Hematopoietic multipotent progenitor cell treated with erythropoietin and hydrocortisone succinate and interleukin-3 and kit ligand, for 15 days (in vitro differentiated cells): Measurements from ENCODE around the gene CAMSAP1.
"Not testable (repeated sequence)": the region's sequence is repeated elsewhere in the genome, so short reads cannot be mapped to it uniquely, and the experiment has no call there.

Experiments
- DNase-seq: peaks from one replicate; pipeline ENCODE4 v3.0.0-alpha.2; 2015; ENCODE audit warnings: low spot score

Gene CAMSAP1

GRCh38 chr9:135898634-135899407 lies 8.5 kb downstream of the CAMSAP1 start:
- no peak for DNase-seq

GRCh38 chr9:135896626-135897025 lies 10.7 kb downstream of the CAMSAP1 start:
- DNase-seq: no peak

GRCh38 chr9:135896205-135896604 lies 11.1 kb downstream of the CAMSAP1 start:
- no peak for DNase-seq

DNA sequence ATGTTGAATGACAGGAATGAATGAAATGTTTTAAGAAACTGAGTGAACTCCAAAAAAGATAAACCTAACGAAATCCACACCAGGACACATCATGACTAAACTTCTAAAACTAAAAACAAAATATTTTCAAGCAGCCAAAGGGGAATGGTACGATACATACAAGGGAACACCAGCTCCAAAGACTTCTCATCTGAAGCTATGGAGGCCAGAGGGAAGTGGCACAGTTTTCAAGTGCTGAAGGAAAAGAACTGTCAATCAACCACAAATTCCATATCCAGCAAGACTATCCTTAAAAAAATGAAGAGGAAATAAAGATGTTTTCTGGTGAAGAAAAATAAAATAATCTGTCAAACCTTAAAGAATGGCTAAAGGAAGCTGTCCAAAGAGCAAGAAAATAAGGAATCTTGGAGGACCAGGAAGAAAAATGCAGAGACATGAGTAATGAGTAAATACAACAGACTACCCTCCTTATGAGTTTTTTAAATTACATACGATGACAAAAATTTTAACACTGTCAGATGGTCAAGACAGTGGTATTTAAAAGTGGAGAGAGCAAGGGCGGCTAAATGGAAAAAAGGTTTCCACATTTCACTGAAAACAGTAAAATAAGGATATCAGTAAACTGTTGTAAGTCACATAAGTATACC lies 12.0 kb downstream of the CAMSAP1 start:
- DNase-seq: no peak

DNA sequence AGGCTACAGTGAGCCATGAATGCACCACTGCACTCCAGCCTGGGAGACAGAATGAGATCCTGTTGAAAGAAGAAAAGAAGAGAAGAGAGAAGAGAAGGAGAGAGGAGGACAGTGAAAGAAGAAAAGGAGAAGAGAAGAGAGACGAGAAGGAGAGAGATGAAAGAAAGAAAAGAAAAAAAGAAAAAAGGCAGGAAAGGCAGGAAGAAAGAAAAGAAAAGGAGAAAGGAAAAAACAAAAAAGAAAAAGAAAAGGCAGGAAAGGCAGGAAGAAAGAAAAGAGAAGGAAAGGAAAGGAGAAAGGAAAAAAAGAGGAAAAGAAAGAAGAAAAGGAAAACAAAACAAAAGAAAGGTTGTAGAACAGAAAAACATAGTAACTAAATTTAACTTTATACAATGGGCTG lies 14.2 kb downstream of the CAMSAP1 start:
- DNase-seq: no peak

DNA sequence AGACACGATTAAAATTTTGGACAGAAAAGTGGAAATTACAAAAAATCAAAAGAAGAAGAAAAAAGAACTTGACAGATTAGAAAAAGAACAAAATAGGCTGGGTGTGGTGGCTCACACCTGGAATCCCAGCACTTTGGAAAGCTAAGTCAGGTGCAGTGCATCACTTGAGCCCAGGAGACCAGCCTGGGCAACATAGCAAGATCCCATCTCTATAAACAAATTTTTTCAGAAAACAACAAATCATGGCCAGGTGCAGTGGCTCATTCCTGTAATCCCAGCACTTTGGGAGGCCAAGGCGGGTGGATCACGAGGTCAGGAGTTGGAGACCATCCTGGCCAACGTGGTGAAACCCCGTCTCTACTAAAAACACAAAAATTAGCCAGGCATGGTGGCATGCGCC lies 15.0 kb downstream of the CAMSAP1 start:
- not testable (repeated sequence) for DNase-seq

- no peak for DNase-seq
Measured at GRCh38 chr9:135891027-135891631, 16.2 kb downstream of the CAMSAP1 start.

GRCh38 chr9:135890190-135891026 lies 16.9 kb downstream of the CAMSAP1 start:
- DNase-seq: no peak

GRCh38 chr9:135889564-135890189 lies 17.7 kb downstream of the CAMSAP1 start:
- no peak for DNase-seq

DNA sequence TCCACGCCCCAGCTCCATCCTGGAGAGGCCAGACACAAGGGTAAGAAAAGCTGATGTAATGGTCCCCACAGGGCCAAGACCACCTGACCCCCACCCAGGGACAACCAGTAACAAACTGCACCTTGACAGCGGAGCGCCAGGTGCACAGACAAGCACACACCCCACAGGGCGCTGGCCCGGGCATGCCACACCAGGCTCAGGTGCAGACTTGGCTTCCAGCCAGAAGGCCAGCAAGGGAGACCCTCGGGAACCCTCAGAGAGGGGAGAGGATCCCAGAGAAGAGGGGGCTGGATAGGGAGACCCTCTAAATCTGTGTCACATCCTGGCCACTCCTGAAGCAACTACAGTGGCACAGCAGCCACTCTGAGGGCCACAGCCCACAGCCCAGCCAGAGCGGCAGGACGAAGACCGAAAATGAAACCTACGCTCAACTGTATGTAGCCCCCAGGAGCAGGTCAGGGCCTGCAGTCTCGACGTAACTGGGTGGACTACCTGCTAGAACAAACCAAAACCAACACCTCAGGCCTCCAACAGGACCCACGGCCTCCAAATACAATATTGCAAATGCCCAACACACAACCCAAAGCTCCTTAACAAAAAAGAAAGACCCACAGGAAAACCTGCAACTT lies 18.5 kb downstream of the CAMSAP1 start:
- no peak for DNase-seq

DNA sequence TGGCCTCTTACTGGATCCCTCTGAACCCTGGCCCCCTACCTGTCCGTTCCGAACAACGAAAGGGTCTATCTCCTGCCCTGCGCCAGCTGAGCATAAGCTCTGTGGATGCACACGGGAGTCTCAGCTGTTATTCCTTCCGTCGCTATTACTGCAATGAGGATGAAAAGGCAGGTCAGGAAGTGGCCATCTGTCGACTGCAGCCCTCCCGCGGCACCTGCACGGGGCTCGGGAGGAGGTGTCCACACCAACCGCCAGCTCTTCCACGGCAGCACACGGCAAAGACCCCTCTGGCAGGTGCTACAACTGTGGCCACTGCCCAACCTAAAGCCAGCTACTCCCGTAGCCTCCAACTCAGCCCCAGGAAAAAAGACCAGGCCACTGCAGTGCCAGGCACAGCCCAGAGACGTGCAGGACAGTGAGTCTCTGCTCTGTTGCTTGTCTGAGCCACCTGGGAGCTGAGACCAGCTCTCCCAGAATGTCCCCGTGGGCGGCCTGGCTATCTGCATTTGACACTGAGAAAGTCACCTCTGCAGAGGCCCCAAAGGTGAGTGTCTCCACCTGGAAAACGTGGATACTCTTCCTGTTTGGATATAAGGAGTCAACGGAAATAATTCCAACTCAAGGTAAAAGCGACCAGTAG lies 19.1 kb downstream of the CAMSAP1 start:
- DNase-seq: no peak

DNA sequence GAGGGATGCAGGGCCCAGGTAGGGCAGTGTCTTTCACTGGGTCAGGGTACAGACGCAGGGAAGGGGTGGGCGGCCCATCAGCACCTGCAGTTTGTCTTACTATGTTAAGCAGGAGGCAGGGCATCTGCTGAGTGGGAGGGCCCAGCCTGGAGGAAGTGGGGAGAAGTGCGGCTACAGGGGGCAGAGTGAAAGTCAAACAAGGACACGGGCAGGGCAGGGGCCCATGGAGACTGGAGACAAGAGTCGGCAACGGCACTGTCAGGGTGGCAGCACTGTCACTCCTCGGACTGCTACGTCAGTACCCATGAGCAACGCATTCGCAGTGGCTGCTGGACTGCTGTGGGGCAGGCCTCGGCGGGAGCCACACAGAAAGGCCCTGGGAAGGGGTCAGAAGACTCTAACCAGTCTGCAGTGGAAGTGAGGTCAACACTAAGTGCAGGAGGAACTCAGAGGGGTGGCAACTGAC lies 19.7 kb downstream of the CAMSAP1 start:
- no peak for DNase-seq

DNA sequence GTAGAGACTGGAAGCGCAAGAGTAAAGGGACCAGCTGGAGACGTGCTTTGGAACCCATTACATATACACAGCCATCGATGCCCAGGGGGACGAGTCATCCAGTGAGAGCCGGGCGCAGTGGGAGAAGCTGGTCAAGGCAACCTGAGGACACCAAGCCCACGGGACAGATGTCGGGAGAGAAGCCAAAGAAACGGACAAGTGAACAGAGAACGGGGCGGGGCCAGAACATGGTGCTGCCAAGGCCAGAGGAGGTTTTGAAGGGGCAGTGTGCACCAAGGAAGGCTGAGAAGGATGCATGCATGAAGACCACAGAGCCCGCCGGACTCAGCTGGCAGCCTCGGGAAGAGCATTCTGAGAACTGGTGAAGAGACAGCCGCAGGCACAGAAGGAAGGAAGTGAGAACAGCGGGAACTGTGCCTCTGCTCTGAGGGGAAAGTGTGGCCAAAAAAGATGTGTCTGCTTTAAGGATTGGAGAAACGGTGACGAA lies 20.3 kb downstream of the CAMSAP1 start:
- no peak for DNase-seq

DNA sequence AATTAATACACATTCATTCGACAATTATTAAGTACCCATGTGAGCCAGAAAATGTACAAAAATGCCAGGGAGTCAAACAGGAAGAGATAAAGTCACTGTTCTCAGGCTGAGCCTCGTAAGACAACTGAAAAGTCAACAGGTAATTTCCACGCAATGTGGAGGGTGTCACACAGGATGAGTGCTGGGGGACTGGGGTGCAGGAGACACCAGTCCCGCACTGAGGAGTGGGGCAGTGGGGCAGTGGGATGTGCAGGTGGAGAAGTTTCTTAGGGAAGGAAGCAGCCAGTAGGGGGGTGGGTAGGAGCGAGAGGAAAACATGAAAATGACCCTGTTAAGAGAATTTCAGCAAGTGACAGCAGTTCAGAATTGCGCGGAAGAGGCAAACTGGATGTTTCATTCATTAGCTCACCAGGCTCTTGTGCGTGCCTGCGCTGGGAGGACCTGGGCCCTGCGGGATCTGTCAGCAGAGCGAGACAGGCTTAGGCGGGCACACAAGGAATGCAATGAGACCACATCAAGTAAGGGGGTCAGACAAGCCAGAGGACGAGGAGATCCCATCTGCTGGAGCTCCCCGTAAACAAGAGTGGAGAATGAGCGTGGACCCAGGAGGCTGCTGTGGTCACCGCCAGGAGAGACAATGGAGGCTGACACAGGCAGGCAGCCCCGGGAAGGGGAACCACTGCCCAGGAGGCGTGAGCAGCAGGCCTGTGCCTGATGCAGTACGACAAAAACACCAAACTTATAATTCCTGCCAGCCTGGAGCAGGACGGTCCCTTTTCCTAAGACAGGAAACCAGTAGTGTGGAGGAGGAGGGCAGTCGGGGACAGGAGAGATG lies 21.0 kb downstream of the CAMSAP1 start:
- no peak for DNase-seq

DNA sequence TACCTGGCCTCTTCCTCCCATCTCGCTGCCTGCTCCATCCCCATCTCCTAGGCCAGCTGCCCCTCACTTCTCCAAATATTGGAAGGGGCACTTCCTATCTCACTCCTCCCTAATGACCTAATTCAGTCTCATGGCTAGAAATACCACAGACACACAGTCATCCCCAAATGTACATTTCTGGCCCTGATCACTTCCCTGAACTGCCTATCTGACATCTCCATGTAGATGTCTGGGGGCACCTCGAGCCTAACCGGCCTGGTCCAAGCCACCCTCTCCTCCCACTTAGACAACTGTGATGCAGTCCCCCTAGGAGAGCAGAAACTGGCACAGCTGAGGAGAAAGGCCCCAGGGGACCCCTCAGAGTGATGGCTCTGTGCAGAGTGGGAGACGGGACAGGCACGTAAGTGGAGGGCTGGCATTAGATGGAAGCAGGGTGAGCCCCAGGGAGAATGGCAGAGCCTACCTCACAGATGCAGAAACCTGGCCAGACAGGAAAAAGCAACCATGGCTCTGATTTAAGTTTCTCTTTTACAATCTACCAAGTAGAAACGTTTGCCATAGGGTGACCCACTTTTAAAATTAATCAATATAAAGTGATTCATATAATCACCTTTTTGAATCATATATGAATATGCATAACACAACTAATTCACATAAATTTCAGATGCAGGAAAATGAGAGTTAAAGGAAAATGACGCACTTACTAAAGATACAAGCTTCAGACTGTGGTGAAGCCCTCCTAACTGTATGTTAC lies 22.1 kb downstream of the CAMSAP1 start:
- DNase-seq: no peak

DNA sequence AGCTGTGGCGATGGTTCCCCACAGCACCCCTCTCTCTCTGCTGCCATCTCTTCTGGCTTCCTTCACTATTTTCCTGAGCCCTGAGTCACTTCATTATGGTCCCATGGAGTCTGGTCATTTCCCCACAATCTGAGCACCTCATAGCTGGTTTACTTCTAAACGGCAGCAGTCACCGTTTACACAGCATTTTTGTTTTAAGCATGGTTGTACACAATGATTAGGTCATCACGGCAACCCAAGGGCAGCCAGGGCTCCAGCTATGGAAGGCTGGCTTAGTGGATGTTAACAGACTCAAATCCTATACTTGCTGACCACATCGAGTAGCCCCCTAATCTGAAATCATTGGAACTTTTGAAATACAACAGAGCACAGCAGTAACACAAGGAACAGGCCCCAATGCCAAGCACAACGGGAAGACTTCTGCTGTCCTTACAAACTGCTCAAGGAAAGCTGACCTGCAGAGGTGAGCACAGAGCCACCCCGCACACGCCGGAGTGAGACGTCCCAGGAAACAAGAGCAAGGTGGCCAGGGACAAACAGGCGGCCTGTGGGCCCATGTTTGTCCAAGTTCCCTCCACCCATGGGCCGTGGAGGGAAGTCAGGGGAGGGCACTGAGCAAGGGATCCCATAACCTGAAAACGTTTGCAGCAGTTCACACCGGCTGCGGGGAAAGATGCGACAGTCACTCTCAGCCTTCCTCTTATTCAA lies 22.9 kb downstream of the CAMSAP1 start:
- DNase-seq: no peak

GRCh38 chr9:135883410-135884089 lies 23.8 kb downstream of the CAMSAP1 start:
- peak; percentile 56 for DNase-seq

DNA sequence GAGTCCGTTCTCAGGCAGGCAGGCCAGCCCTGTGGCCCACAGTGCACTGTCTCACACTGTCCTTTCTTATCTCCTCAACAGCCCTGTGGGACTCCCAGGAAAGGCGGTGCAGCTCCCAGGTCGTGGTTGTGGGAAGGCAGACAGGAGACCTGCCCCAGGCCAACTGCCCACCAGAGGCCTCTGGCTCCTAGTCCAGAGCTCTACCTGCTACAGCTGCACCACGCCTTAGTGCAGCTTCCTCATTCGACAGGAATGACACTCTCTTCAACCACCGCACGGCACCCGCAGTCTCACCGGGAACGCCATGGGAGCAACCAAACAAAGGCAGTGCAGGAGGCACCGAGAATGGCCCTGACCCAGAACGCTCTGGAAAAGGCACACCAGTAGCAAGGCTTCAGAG lies 25.3 kb downstream of the CAMSAP1 start:
- no peak for DNase-seq
